ENCODE measurements around the gene TUBGCP3.

Gene TUBGCP3

DNA sequence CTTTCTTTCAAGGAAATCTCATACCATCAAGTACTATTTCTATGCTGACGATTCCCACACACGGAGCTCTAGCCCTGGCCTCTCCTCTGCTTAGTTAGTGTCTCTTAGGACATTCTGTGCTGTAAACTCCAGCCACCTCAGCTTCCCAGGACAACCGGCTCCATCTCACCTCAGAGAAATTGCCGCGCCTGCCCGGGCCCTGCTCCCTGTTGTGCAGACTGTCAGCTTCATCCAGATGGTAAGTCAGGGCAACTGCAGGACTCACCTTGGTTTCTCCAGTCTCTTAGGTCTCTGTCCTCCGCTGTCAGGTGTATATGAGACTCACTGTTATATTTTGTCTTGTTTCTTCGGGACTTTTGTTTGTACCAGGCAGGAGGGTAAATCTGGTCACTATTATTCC, 113.1 kb downstream of the TUBGCP3 start:
- no peak for DNase-seq

DNA sequence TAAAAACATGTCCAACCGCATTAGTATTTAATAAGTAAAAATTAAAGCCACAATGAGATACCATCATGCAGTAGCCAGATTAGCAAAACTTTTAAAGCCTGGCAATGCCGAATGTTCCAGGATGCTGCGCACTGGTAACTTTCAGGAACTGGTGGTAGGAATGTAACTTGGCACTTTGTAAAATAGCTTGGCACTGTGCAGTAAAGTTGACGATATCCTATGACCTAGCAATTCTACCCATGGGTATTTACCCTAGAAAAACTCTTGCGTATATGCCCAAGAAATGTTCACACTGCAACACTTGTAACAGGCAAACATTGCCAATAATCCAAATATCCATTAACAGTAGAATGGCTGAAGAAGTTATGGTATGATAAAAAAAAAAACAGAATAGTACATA, 114.1 kb downstream of the TUBGCP3 start:
- DNase-seq: no peak

GRCh38 chr13:112469071-112469745, 118.7 kb downstream of the TUBGCP3 start:
- no peak for DNase-seq

DNA sequence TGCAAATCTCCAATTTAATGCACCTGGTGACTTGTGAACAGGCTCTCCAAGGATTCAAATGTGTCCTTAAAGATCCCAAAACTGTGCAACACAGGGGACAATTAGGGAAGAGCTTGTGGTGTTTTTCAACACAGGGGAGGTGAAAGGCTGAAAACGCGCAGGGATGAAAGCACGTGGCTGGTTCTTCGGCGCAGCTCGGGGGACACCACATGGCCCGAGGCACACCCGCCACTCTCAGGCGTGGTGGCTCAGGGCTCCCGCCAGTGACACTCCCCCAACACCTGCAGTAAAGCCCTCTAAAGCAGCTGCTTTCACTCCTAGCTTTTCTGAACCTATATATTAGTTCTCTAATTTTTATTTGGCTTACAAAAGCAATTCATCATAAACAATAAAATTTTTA, 119.9 kb downstream of the TUBGCP3 start:
- no peak for DNase-seq

DNA sequence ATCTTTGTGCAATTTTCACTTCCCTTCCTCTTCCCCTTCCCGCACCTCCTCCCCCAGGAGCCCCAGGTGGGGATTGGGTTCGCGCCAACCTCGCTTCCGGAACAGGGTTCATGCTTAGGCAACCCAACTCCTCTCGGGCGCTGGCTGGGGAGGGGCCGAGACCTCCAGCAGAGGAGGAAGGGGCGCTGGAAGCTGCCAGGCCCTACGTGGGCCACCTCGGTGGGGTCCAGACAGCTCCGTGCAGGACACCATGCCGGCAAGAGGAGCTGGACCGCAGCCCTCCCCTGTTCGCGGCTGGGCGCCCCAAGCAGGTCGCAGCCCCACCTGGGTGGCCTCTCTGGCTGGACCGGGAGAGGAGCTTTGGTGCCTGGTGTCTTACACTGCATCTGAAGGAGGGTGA, 120.7 kb downstream of the TUBGCP3 start:
- DNase-seq: no peak

DNA sequence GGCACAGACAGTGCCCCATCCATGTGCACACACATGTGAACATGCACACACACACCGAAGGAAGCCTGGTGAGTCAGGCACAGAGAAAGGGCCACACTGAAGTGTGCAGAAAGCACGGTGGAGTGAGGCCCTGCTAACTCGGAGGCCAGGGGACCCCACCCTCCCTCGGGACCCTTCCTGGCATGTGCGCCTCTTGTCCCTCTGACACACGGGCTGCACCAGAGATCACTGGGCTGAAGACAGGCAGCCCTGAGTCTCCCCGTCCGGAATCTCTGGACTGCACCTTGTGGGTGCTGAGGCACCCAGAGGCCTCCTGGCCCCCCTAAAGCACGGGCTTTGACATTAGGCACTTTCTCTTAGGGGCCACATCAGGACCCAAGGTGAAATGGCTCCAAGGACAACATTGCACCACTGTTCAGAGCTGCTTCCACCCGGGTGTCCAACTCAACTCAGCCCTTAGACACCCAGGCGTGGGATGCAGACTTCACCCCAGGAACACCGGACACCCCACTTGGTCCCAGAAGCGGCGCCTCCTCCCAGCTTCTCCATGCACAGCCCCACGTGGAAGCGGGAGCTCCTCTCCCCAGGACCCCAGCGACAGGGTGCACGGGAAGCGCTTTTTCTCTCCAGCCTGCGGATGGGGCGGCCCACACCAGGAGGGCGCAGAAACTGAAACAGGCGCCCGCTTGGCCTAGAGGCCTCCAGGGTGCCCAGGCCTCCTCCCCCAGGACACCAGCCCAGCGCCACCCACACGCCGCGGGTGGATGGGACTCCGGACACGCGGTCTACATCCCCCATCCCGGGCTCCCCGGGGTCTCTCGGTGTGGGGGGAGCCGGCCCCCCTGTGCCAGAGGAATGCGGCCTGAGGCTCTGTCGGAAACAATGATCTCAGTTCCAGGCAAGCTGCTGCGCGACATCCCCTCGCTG, 121.6 kb downstream of the TUBGCP3 start:
- no peak for DNase-seq

GRCh38 chr13:112465251-112466131, 122.5 kb downstream of the TUBGCP3 start:
- no peak for DNase-seq

GRCh38 chr13:112464720-112465119, 123.2 kb downstream of the TUBGCP3 start:
- DNase-seq: no peak

DNA sequence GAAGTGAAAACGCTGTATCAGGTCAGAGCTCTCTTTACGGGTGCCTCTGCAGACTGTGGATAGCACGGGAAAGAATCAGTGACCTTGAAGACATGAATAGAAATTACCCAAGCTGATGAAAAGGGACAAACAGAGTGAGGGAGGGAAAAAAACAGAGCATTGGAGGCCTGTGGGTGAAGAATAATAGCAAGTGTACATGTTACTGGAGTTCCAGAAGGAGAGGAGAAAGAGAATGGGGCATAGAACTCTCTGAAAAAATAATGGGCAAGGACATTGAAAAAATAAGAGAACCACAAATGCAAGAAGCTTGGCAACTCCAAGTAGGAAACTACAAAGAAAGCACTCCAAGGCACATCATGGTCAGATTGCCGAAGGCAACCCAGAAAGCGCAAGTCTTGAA, 125.5 kb downstream of the TUBGCP3 start:
- DNase-seq: no peak

DNA sequence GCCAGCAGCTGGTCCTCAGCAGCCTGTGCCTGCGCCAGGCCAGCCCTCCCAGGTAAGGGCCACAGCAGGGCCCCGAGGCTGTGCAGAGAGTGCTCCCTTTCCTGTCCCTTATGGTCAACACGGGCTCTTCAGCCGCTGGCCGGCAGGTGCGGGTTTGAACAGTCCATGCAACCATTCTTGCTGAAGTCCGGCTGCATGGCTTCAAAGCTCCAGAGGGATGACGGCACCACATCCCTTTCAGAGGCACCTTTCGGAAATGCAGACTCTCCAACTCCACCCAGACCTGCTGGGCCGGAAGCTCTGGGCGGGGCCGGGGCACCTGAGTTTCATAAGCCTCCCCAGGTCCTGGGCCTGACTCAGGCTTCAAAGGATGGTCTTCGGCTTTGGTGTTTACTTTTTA, 130.5 kb downstream of the TUBGCP3 start:
- DNase-seq: no peak

- DNase-seq: no peak
These were observed 130.9 kb downstream of the TUBGCP3 start for GRCh38 chr13:112457081-112457480.

GRCh38 chr13:112456138-112457056, 131.6 kb downstream of the TUBGCP3 start:
- no peak for DNase-seq

DNA sequence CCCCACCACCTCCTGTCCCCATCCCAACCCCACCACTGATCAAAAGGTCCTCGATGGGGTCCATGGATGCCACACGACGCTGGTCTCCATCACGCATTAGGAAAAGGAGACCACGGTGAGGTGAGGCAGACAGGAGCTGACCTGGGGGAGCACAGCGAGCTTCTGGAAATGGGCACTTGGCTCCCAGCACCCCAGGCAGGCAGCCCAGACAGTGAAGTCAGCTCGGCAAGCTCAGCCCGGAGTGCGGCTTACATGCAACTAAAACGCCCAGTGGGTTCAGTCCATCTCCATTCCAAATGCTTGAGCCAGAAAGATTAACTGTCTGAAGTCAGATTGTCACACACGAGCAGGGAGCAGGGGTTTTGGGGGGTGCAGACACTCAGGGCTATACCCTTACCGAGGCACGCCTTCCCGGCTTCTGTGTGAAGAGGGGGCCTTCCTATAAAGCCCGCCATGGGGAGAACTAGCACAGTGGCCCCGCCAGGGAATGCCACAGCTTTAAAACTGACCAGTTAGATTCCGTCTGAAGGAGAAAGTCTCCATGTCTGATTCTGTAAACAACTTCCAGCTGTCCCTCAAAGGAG, 132.4 kb downstream of the TUBGCP3 start:
- no peak for DNase-seq

GRCh38 chr13:112454648-112455334, 133.2 kb downstream of the TUBGCP3 start:
- DNase-seq: no peak

GRCh38 chr13:112453874-112454647, 133.9 kb downstream of the TUBGCP3 start:
- no peak for DNase-seq

DNA sequence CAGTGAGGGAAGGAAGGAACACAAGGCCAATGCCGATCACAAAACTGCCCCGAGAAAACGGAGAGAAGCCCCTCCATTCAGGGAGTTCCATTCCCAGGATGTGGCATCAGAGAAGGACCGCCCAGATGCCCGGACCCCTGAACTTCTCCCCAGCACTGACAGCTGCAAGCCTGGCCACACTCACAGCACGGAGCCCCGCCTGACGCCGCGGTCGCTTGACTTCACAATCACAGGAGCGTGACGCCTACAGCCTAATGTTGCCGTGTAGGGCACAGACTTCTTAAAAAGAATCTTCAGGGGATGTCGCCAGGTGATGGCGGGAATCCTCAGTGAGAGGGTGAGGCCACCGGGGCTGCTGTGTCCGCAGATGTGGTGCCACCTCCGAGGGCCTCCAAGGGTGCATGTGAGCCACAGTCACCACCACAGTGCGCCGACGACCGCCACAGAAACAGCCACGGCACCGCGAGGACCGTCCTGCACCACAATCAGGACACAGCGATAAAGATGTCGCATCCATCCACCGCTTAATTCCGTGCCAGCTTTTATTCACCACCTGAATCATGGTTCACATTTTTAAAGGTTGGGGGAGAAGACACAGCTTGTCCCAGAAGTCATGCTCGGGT, 134.6 kb downstream of the TUBGCP3 start:
- DNase-seq: no peak

- DNase-seq: no peak
These were observed 135.4 kb downstream of the TUBGCP3 start for GRCh38 chr13:112452380-112453206.

DNA sequence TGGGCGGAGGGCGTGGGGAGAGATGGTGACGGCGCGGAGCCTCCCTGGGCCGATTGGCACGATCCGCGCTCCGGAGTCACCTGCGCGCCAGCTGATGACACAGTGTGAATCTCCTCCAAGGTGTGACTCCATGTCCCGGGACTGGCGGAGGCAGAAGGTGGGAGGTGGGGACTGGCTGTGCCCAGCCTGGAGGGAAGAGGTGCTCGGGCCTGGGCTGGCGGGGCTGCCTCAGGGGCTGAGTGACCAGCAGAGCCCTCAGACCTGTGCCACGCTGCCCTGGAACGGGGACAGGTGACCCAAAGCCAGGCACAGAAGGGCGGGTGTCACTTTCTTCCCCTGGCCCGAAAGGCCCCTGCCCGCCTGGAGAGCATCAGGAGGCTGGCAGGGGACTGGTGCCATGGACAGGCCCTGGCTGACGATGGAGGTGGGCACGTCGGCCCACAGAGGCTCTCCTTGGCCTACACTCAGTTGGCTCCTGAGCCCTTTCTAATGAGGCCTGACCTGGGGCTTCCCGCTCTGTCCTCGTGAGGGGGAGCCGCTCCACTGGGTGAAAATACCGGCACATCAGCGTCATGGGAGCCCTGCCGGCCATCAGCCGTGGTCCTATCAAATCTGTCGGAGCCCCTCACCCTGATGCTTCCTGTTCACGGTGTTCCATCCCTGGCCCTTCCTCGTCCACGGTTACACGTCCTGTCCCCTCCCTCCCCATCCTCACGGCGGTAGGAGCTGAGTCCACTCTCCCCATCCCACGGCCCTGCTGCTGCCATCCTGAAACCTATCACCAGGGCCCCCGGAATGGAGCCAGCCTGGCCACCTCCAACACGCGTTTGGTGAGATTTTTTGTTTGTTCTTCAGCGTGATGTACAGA, 136.2 kb downstream of the TUBGCP3 start:
- DNase-seq: no peak
